ENCODE results near the gene CELF1.
"Not testable (repeated sequence)": the region's sequence is repeated elsewhere in the genome, so short reads cannot be mapped to it uniquely, and the experiment has no call there.

The CELF1 gene

GRCh38 chr11:47532597-47533213 is 20.2 kb downstream of the CELF1 start:
- DNase-seq (ENCODE audit: low read depth), result no peak
- no peak for TF ChIP-seq CTCF (IDR thresholded peaks at IDR 0.05; ENCODE audit: control insufficient read depth, insufficient read depth, low read depth, low read length, missing control alignments)
- no peak overlapping the region for H3K4me3 ChIP-seq (ENCODE audit: control insufficient read depth, low read depth, low read length)

GRCh38 chr11:47531666-47532065 is 21.3 kb downstream of the CELF1 start:
- TF ChIP-seq CTCF (IDR thresholded peaks at IDR 0.05; ENCODE audit: control insufficient read depth, insufficient read depth, low read depth, low read length, missing control alignments), result no peak
- DNase-seq (ENCODE audit: low read depth), result no peak
- H3K4me3 ChIP-seq (ENCODE audit: control insufficient read depth, low read depth, low read length), result no peak overlapping the region

GRCh38 chr11:47530721-47531120 is 22.2 kb downstream of the CELF1 start:
- DNase-seq (ENCODE audit: low read depth); H3K4me3 ChIP-seq (ENCODE audit: control insufficient read depth, low read depth, low read length): not testable (repeated sequence)

GRCh38 chr11:47529951-47530350 is 23.0 kb downstream of the CELF1 start:
- TF ChIP-seq CTCF (IDR thresholded peaks at IDR 0.05; ENCODE audit: control insufficient read depth, insufficient read depth, low read depth, low read length, missing control alignments), result no peak
- DNase-seq (ENCODE audit: low read depth), result no peak
- no peak overlapping the region for H3K4me3 ChIP-seq (ENCODE audit: control insufficient read depth, low read depth, low read length)

GRCh38 chr11:47527186-47527585 is 25.7 kb downstream of the CELF1 start:
- no peak for TF ChIP-seq CTCF (IDR thresholded peaks at IDR 0.05; ENCODE audit: control insufficient read depth, insufficient read depth, low read depth, low read length, missing control alignments)
- no peak for DNase-seq (ENCODE audit: low read depth)
- no peak overlapping the region for H3K4me3 ChIP-seq (ENCODE audit: control insufficient read depth, low read depth, low read length)

GRCh38 chr11:47526032-47526431 is 26.9 kb downstream of the CELF1 start:
- not testable (repeated sequence) for H3K4me3 ChIP-seq (ENCODE audit: control insufficient read depth, low read depth, low read length); DNase-seq (ENCODE audit: low read depth)

GRCh38 chr11:47524291-47524874 is 28.5 kb downstream of the CELF1 start:
- H3K4me3 ChIP-seq (ENCODE audit: control insufficient read depth, low read depth, low read length), result no peak overlapping the region
- no peak for DNase-seq (ENCODE audit: low read depth)
- TF ChIP-seq CTCF (IDR thresholded peaks at IDR 0.05; ENCODE audit: control insufficient read depth, insufficient read depth, low read depth, low read length, missing control alignments), result no peak

All from AG09309 (cell line).